ENCODE data around the gene DMAC2. TPM values are rescaled to one million over a fixed set of nuclear protein-coding genes. Genes with fewer than 3 reads are reported as not detected.

The DMAC2 gene
- total and polyA plus RNA-seq, 2 experiments from 2014 or later: 77.2 to 86.5 TPM

DNA sequence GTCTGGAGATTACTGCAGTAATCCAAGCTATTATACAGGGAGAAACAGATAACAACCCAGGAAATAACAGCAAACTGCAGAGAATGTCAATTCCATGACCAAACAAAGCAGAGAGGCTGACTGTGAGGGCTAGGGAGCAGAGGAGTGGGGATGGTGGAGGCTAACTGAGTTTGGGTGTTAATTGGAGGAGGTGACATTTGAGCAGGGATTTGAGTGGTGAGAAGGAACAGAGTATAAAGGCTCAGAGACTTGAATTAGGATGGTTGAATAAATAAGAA lies 3.1 kb downstream of the DMAC2 start:
- no peak overlapping the region for H3K4me3 ChIP-seq
- ATAC-seq: no peak
- no peak overlapping the region for H2AFZ ChIP-seq
- peaks cover 8% of the 10 kb centered on the region for H3K4me1 ChIP-seq (ENCODE audit: insufficient read depth)
- H3K36me3 ChIP-seq (ENCODE audit: insufficient read depth): no peaks in the 10 kb centered on the region
- no peaks in the 10 kb centered on the region for H3K27me3 ChIP-seq (ENCODE audit: insufficient read depth)
- TF ChIP-seq, protein P1, sequence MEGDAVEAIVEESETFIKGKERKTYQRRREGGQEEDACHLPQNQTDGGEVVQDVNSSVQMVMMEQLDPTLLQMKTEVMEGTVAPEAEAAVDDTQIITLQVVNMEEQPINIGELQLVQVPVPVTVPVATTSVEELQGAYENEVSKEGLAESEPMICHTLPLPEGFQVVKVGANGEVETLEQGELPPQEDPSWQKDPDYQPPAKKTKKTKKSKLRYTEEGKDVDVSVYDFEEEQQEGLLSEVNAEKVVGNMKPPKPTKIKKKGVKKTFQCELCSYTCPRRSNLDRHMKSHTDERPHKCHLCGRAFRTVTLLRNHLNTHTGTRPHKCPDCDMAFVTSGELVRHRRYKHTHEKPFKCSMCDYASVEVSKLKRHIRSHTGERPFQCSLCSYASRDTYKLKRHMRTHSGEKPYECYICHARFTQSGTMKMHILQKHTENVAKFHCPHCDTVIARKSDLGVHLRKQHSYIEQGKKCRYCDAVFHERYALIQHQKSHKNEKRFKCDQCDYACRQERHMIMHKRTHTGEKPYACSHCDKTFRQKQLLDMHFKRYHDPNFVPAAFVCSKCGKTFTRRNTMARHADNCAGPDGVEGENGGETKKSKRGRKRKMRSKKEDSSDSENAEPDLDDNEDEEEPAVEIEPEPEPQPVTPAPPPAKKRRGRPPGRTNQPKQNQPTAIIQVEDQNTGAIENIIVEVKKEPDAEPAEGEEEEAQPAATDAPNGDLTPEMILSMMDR (conservative IDR thresholded peaks at IDR 0.05; ENCODE audit: low read depth in 2 of 2): no peak
- TF ChIP-seq STAT1 (IDR thresholded peaks at IDR 0.05; ENCODE audit: unreplicated experiment) (no peak), CREB1 (CRISPR knock-in tag; IDR thresholded peaks at IDR 0.05; ENCODE audit: low read depth) (no peak), ZNF331 (CRISPR knock-in tag; IDR thresholded peaks at IDR 0.05; ENCODE audit: low read depth) (no peak), EZH2 (IDR thresholded peaks at IDR 0.05; ENCODE audit: low read depth, unreplicated experiment) (no peak), NANOG (IDR thresholded peaks at IDR 0.05; ENCODE audit: borderline replicate concordance) (no peak), ZNF114 (CRISPR knock-in tag; IDR thresholded peaks at IDR 0.05) (no peak), EZH2phosphoT487 (IDR thresholded peaks at IDR 0.05; ENCODE audit: unreplicated experiment) (no peak), POLR2AphosphoS5 (IDR thresholded peaks at IDR 0.05; ENCODE audit: low read depth) (no peak), JUNB (IDR thresholded peaks at IDR 0.05; ENCODE audit: unreplicated experiment) (no peak)
- TF ChIP-seq, protein P2, sequence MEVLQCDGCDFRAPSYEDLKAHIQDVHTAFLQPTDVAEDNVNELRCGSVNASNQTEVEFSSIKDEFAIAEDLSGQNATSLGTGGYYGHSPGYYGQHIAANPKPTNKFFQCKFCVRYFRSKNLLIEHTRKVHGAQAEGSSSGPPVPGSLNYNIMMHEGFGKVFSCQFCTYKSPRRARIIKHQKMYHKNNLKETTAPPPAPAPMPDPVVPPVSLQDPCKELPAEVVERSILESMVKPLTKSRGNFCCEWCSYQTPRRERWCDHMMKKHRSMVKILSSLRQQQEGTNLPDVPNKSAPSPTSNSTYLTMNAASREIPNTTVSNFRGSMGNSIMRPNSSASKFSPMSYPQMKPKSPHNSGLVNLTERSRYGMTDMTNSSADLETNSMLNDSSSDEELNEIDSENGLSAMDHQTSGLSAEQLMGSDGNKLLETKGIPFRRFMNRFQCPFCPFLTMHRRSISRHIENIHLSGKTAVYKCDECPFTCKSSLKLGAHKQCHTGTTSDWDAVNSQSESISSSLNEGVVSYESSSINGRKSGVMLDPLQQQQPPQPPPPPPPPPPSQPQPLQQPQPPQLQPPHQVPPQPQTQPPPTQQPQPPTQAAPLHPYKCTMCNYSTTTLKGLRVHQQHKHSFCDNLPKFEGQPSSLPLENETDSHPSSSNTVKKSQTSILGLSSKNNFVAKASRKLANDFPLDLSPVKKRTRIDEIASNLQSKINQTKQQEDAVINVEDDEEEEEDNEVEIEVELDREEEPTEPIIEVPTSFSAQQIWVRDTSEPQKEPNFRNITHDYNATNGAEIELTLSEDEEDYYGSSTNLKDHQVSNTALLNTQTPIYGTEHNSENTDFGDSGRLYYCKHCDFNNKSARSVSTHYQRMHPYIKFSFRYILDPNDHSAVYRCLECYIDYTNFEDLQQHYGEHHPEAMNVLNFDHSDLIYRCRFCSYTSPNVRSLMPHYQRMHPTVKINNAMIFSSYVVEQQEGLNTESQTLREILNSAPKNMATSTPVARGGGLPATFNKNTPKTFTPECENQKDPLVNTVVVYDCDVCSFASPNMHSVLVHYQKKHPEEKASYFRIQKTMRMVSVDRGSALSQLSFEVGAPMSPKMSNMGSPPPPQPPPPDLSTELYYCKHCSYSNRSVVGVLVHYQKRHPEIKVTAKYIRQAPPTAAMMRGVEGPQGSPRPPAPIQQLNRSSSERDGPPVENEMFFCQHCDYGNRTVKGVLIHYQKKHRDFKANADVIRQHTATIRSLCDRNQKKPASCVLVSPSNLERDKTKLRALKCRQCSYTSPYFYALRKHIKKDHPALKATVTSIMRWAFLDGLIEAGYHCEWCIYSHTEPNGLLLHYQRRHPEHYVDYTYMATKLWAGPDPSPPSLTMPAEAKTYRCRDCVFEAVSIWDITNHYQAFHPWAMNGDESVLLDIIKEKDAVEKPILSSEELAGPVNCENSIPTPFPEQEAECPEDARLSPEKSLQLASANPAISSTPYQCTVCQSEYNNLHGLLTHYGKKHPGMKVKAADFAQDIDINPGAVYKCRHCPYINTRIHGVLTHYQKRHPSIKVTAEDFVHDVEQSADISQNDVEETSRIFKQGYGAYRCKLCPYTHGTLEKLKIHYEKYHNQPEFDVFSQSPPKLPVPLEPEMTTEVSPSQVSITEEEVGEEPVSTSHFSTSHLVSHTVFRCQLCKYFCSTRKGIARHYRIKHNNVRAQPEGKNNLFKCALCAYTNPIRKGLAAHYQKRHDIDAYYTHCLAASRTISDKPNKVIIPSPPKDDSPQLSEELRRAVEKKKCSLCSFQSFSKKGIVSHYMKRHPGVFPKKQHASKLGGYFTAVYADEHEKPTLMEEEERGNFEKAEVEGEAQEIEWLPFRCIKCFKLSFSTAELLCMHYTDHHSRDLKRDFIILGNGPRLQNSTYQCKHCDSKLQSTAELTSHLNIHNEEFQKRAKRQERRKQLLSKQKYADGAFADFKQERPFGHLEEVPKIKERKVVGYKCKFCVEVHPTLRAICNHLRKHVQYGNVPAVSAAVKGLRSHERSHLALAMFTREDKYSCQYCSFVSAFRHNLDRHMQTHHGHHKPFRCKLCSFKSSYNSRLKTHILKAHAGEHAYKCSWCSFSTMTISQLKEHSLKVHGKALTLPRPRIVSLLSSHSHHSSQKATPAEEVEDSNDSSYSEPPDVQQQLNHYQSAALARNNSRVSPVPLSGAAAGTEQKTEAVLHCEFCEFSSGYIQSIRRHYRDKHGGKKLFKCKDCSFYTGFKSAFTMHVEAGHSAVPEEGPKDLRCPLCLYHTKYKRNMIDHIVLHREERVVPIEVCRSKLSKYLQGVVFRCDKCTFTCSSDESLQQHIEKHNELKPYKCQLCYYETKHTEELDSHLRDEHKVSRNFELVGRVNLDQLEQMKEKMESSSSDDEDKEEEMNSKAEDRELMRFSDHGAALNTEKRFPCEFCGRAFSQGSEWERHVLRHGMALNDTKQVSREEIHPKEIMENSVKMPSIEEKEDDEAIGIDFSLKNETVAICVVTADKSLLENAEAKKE (CRISPR knock-in tag; IDR thresholded peaks at IDR 0.05): no peak
- TF ChIP-seq, protein P3, sequence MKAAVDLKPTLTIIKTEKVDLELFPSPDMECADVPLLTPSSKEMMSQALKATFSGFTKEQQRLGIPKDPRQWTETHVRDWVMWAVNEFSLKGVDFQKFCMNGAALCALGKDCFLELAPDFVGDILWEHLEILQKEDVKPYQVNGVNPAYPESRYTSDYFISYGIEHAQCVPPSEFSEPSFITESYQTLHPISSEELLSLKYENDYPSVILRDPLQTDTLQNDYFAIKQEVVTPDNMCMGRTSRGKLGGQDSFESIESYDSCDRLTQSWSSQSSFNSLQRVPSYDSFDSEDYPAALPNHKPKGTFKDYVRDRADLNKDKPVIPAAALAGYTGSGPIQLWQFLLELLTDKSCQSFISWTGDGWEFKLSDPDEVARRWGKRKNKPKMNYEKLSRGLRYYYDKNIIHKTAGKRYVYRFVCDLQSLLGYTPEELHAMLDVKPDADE (IDR thresholded peaks at IDR 0.05): no peak
- TF ChIP-seq, protein P4, sequence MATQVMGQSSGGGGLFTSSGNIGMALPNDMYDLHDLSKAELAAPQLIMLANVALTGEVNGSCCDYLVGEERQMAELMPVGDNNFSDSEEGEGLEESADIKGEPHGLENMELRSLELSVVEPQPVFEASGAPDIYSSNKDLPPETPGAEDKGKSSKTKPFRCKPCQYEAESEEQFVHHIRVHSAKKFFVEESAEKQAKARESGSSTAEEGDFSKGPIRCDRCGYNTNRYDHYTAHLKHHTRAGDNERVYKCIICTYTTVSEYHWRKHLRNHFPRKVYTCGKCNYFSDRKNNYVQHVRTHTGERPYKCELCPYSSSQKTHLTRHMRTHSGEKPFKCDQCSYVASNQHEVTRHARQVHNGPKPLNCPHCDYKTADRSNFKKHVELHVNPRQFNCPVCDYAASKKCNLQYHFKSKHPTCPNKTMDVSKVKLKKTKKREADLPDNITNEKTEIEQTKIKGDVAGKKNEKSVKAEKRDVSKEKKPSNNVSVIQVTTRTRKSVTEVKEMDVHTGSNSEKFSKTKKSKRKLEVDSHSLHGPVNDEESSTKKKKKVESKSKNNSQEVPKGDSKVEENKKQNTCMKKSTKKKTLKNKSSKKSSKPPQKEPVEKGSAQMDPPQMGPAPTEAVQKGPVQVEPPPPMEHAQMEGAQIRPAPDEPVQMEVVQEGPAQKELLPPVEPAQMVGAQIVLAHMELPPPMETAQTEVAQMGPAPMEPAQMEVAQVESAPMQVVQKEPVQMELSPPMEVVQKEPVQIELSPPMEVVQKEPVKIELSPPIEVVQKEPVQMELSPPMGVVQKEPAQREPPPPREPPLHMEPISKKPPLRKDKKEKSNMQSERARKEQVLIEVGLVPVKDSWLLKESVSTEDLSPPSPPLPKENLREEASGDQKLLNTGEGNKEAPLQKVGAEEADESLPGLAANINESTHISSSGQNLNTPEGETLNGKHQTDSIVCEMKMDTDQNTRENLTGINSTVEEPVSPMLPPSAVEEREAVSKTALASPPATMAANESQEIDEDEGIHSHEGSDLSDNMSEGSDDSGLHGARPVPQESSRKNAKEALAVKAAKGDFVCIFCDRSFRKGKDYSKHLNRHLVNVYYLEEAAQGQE (IDR thresholded peaks at IDR 0.05; ENCODE audit: unreplicated experiment): no peak
- no peak overlapping the region for H3K27ac ChIP-seq (ENCODE audit: low read depth)
- no peaks in the 10 kb centered on the region; the same call in 1 of the 2 replicates for H4K20me1 ChIP-seq (replicated peaks; ENCODE audit: insufficient read depth)
- peaks cover 5% of the 10 kb centered on the region; the same call in 2 of the 3 replicates for H3K4me1 Mint-ChIP-seq
- no peak overlapping the region for H3K4me3 Mint-ChIP-seq
- no peak overlapping the region for H3K4me2 ChIP-seq
- H3K9me2 ChIP-seq (ENCODE audit: insufficient read depth): no peaks in the 10 kb centered on the region
- no peak overlapping the region for H3K27ac Mint-ChIP-seq
- peaks cover 31% of the 10 kb centered on the region for H3K36me3 Mint-ChIP-seq (ENCODE audit: low read depth)
- DNase-seq (ENCODE audit: low spot score): no peak
- peaks cover 3% of the 10 kb centered on the region; the same call in 2 of the 3 replicates for H3K9me3 Mint-ChIP-seq
- H3K79me2 ChIP-seq (replicated peaks; ENCODE audit: insufficient read depth): peaks cover 9% of the 10 kb centered on the region
- H3K27me3 Mint-ChIP-seq (ENCODE audit: insufficient read depth, low read depth, poor library complexity): peaks cover 8% of the 10 kb centered on the region
- 0 out of 2 replicates have a peak, but pooled peaks cover 5% of the 10 kb centered on the region for H3F3A ChIP-seq (replicated peaks; ENCODE audit: low read depth)
